GM08714 (cell line): ENCODE data around the gene TLE3.

Experiments
- H3K4me3 ChIP-seq: fragments of 200-500 bp; sonication (Bioruptor generic); 2 replicates; pipeline ENCODE4 v1.5.1; 2014; ENCODE audit warnings: mild to moderate bottlenecking, low read length, inconsistent platforms
- ZNF274 ChIP-seq: IDR thresholded peaks from 2 replicates; pipeline ENCODE4 v1.6.1; 2012; ENCODE audit warnings: mild to moderate bottlenecking, low read depth, low read length

TLE3 gene

DNA sequence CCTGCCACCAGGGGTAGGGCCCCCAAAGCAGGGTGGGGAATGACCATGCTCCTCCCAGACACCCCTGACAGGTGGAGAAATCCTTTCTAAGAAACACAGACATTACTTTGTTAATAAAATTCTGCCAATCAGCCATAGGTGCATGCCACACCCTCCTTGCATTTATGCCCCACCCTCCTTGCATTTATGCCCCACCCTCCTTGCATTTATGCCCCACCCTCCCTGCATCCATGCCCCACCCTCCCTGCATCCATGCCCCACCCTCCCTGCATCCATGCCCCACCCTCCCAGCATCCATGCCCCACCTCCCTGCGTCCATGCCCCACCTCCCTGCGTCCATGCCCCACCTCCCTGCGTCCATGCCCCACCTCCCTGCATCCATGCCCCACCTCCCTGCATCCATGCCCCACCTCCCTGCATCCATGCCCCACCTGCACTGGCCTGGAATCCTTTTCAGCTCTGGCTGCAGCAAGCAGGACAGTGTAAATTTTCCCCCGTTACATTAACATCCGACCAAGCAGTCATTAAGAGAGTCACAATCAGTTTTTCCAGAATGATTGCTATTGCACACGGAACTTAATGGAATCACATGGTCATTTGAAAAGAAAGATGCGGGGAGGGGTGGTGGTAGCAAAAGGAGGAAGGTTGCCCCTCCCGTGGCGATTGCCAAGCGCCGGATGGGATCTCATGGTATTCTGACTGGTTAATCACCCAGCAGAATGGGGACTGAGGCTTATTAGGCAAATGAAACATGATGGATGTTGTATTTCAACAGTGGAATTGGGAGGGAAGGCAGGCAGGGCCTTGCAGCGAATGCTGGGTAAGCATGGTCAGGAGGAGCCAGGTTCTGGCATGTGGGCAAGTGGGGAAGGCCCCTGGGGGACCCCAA is 91.2 kb downstream of the TLE3 start:
- H3K4me3 ChIP-seq: no peak overlapping the region
- no peak for TF ChIP-seq ZNF274

DNA sequence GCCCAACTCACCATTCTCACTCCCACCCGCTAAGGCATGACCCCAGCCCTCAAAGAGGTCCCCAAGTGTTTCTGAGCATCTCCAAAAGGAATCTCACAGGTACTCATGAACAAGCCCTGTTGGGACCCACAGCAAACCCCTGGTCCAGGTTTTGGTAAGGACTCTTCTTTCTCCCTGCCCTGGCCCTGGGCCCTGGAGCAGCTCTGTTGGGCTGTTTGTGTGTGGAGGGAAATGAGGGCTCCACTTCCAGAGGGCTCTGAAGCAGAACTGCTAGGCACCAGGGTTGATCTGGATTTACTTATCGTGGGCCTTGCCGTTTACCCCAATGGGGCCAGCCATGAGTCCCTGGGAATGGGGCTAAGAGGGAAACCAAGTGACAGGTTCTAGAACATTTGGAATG is 92.9 kb downstream of the TLE3 start:
- no peak overlapping the region for H3K4me3 ChIP-seq
- no peak for TF ChIP-seq ZNF274

DNA sequence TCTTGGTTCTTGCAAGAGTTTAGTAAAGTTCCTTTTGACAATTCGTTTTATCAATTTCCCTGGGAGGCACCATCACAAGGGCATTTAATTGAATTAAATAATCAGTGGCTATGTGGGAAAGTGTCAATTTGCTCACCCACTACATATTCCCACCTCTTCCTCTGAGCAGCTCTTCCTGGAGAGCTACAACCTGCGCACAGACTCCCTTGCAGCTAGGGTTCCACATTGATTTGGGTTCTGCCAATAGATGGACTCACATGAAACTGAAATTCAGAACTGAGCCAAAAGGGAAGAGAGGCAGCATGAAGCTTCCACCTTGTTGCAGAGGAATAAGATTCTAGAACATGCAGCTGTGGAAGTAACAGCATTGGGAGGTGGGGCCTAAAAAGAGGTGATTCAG is 94.8 kb downstream of the TLE3 start:
- H3K4me3 ChIP-seq: no peak overlapping the region
- no peak for TF ChIP-seq ZNF274

DNA sequence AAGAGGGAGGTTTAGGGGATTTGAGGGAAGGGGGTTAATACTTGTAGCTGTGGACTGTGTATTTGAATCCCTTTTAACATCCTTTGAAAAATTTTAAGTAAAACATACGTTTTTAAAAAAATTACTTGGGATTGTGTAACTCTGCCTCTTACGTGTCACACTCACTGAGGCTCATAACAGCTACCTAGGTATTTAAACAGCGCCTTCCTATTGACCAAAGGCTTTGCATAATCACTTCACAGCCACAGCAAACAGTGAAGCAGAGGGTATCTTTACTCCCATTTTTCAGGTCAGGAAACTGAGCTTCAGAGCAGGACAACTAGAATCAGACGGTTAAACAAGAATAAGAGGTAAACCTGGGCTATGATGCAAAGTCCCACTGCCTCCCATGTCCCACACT is 95.9 kb downstream of the TLE3 start:
- no peak overlapping the region for H3K4me3 ChIP-seq
- TF ChIP-seq ZNF274: no peak

DNA sequence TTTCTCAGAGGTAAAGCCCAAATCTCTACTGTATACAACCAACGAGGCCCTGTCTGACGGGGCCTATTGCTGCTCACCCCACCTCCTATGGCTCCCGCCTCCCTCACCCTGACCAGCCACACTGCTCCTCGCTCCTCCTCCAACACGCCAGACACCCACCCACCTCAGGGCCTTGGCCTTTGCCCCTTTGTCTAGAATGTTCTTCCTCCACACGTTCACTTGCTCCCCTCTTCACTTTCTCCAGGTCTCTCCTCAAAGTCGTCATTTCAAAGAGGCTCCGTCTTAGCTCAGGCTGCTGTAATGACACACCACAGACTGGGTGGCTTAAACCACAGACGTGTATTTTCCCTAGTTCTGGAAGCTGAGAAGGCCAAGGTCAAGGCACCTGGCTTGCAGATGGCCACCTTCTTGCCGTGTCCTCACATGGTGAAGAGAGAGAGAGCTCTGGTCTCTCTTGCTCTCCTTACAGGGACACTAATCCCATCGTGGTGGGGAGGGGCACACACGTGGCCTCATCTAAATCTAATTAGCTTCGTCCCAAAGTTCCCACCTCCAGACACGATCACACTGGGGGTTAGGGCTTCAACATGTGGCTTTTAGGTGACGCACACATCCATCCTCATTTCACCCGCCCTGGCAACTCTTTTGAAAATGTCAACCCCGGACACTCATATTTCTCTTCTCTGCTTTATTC is 98.2 kb downstream of the TLE3 start:
- no peak for TF ChIP-seq ZNF274
- no peak overlapping the region for H3K4me3 ChIP-seq

DNA sequence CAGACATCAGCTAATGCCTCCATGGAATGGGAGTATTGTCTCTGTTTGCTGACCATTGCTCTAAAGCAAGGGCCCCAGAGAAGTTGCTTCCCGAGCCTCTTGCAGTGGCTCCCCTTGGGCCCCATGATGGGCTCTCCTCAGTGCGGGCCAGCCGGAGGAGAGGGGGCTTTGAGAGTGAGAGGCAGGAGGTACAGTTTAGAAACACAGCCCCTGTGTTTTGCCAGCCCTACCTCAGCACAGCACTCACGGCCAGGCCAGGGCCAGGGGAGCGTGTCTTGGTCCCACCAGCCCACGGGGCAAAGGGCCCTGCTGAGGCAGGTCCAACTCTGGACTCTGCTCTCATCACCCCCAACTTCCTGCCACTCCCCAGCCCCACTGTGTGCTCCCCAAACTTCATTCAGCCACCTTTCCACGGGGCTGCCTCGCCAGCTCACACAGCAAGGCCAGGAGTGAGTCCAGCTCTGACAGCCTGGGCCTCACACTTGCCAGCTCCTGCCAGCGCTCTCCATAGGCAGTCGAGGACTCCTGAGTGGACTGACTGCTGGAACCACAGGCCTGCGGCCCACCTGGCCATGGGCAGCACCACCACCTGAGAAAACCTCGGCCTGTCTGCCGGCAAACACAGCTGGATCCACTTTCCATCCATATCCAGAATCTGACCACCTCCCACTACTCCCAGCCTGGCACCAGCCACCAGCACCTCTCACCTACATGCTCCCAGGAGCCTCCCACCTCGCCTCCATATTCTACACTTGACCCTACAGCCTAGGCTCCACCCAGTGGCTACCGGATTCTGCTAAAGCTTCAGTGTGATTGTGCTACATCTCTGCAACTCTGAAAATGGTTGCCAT is 99.0 kb downstream of the TLE3 start:
- TF ChIP-seq ZNF274: no peak

DNA sequence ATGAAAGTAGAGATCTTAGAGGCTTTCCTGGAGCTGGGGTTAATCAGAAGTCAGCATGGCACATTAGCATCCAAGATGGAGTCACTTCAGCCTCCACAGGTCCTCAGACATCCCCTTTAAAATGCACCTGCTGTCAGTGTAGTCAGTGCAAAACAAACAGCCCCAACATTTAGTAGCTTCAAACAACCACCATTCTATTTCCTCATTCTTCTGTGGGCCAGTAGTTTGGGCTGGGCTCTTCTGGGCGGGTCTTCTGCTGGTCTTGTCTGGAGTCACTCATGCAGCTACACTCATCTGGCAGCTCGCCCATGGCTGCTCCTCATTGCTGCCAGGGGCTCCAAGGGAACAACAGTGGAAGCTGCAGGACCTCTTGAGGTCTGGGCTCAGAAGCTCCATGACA is 99.9 kb downstream of the TLE3 start:
- no peak for TF ChIP-seq ZNF274
- H3K4me3 ChIP-seq: no peak overlapping the region

More for the DNA sequence above, 99.0 kb downstream of the TLE3 start:
- H3K4me3 ChIP-seq: no peak overlapping the region
